GM23248 (cell line): Measurements from ENCODE around the gene BTBD3. TPM values are rescaled to one million over a fixed set of nuclear protein-coding genes. Genes with fewer than 3 reads are reported as not detected.

Experiments
- DNase-seq: peaks from one replicate; pipeline ENCODE4 v3.0.0-alpha.2; 2015
- H2AFZ ChIP-seq: fragments of 200-600 bp; sonication (generic); 2 replicates; pipeline ENCODE4 v1.6.1; 2016; ENCODE audit warnings: antibody characterized with exemption
- H3F3A ChIP-seq: fragments of 200-600 bp; sonication (generic); 2 replicates; pipeline ENCODE4 v1.6.1; 2016; ENCODE audit warnings: mild to moderate bottlenecking, antibody characterized with exemption, mixed run types; ENCODE audit not compliant: insufficient read depth
- H3K27ac ChIP-seq: fragments of 200-600 bp; sonication (generic); 2 replicates; pipeline ENCODE4 v1.5.1; 2016; ENCODE audit warnings: mild to moderate bottlenecking
- H3K27me3 ChIP-seq: fragments of 200-600 bp; sonication (generic); replicated peaks from 2 replicates; pipeline ENCODE4 v1.6.1; 2016; ENCODE audit warnings: mild to moderate bottlenecking; ENCODE audit not compliant: insufficient read depth
- H3K36me3 ChIP-seq: fragments of 200-600 bp; sonication (generic); 2 replicates; pipeline ENCODE4 v1.6.1; 2016; ENCODE audit warnings: low read depth, mild to moderate bottlenecking
- H3K4me1 ChIP-seq: fragments of 200-600 bp; sonication (generic); 2 replicates; pipeline ENCODE4 v1.6.1; 2016; ENCODE audit warnings: mild to moderate bottlenecking; ENCODE audit not compliant: insufficient read depth
- H3K4me2 ChIP-seq: fragments of 200-600 bp; sonication (generic); one replicate; pipeline ENCODE4 v1.6.1; 2016; ENCODE audit warnings: mild to moderate bottlenecking; ENCODE audit not compliant: unreplicated experiment
- H3K4me3 ChIP-seq: fragments of 200-600 bp; sonication (generic); 2 replicates; pipeline ENCODE4 v1.5.1; 2016; ENCODE audit warnings: mild to moderate bottlenecking
- H3K79me2 ChIP-seq: fragments of 200-600 bp; sonication (generic); 2 replicates; pipeline ENCODE4 v1.6.1; 2016; ENCODE audit warnings: mild to moderate bottlenecking; ENCODE audit not compliant: insufficient read depth
- H3K9ac ChIP-seq: fragments of 200-600 bp; sonication (generic); 2 replicates; pipeline ENCODE4 v1.6.1; 2016; ENCODE audit warnings: mild to moderate bottlenecking
- H3K9me2 ChIP-seq: fragments of 200-600 bp; sonication (generic); 2 replicates; pipeline ENCODE4 v1.6.1; 2016; ENCODE audit warnings: mixed run types, mild to moderate bottlenecking, moderate library complexity; ENCODE audit not compliant: insufficient read depth
- H3K9me3 ChIP-seq: fragments of 200-600 bp; sonication (generic); one replicate; pipeline ENCODE4 v1.6.1; 2017; ENCODE audit warnings: low read depth
- H4K20me1 ChIP-seq: fragments of 200-600 bp; sonication (generic); 2 replicates; pipeline ENCODE4 v1.6.0; 2016; ENCODE audit not compliant: insufficient read depth
- EZH2 ChIP-seq: fragments of 200-600 bp; sonication (generic); IDR thresholded peaks from 2 replicates; pipeline ENCODE4 v1.6.1; 2018; ENCODE audit warnings: antibody characterized with exemption, mild to moderate bottlenecking; ENCODE audit not compliant: insufficient read depth, poor library complexity, severe bottlenecking
- EZH2phosphoT487 ChIP-seq: fragments of 200-600 bp; sonication (generic); IDR thresholded peaks from 2 replicates; pipeline ENCODE4 v1.6.1; 2018; ENCODE audit warnings: antibody characterized with exemption, moderate library complexity, mild to moderate bottlenecking, low read depth; ENCODE audit not compliant: insufficient read depth
- WGBS, 2 experiments: methylation state at CpG; one replicate each; pipeline ENCODE4 v1.1.6; 2015 to 2017; ENCODE audit warnings: low lambda C conversion rate in 2 of 2, low coverage in 1 of 2; ENCODE audit errors: missing lambda C conversion rate in 2 of 2; 5-methylcytosine and 5-hydroxymethylcytosine counted together
- in situ Hi-C: fragments of 300-500 bp; cut with MboI; formaldehyde crosslinking; loops from 2 replicates; pipeline ENCODE4 v1.15.0; 2020
- polyA plus RNA-seq: library from polyadenylated mRNA; unstranded; fragments of >200 nt; fragmentation: Nextera tagmentation; extraction: Ambion mirVana; gene quantifications from 2 replicates; pipeline ENCODE4 v1.2.1, GENCODE V29; 2016
- total RNA-seq: library from RNA; depleted of rRNA; stranded (reverse); fragments of >200 nt; shearing (Covaris generic); gene quantifications from 2 replicates; pipeline ENCODE4 v1.2.3, GENCODE V29; 2014

Gene BTBD3
- total and polyA plus RNA-seq, 2 experiments from 2014 or later, result 12.5 to 30.5 TPM

- 19 to 29% methylated on average over 3 of the region's 3 CpGs for WGBS, 2 experiments
- TF ChIP-seq EZH2, result no peak
- no peak for TF ChIP-seq EZH2phosphoT487
- Histone ChIP-seq H2AFZ (no peak overlapping the region), H3K36me3 (no peaks in the 10 kb centered on the region), H3K27me3 (no peaks in the 10 kb centered on the region), H3K79me2 (peaks cover 80% of the 10 kb centered on the region), H3K4me2 (peak overlapping the region; percentile 60), H3K9me2 (no peaks in the 10 kb centered on the region), H3K4me1 (peaks cover 21% of the 10 kb centered on the region), H4K20me1 (no peaks in the 10 kb centered on the region), H3K9ac (no peak overlapping the region), H3F3A (peaks cover 27% of the 10 kb centered on the region), H3K9me3 (no peaks in the 10 kb centered on the region), H3K27ac (peak overlapping the region; percentile 55), H3K4me3 (0 out of 2 replicates have a peak overlapping the region, but pooled peaks have one; percentile 9)
- in situ Hi-C loops, result no loop called here
- DNase-seq, result peak; percentile 87
Measured at GRCh38 chr20:11901127-11901526, 16.6 kb upstream of the BTBD3 start.

- Histone ChIP-seq H3K9ac (no peak overlapping the region), H3K79me2 (peaks cover 79% of the 10 kb centered on the region), H3K36me3 (no peaks in the 10 kb centered on the region), H3K4me3 (peak overlapping the region; percentile 0; the same call in 1 of the 2 replicates), H3K27ac (peak overlapping the region; percentile 32), H3K4me2 (peak overlapping the region; percentile 45), H3F3A (peaks cover 27% of the 10 kb centered on the region), H4K20me1 (no peaks in the 10 kb centered on the region), H2AFZ (no peak overlapping the region), H3K4me1 (peaks cover 21% of the 10 kb centered on the region), H3K9me2 (no peaks in the 10 kb centered on the region), H3K9me3 (no peaks in the 10 kb centered on the region), H3K27me3 (no peaks in the 10 kb centered on the region)
- no peak for TF ChIP-seq EZH2
- TF ChIP-seq EZH2phosphoT487, result no peak
- in situ Hi-C loops, result no loop called here
- WGBS, 2 experiments, result 66 to 69% methylated on average over 2 of the region's 2 CpGs
- peak; percentile 53 for DNase-seq
Measured at GRCh38 chr20:11902285-11902697, 15.4 kb upstream of the BTBD3 start.

GRCh38 chr20:11905460-11906179 lies 12.1 kb upstream of the BTBD3 start:
- peaks cover 21% of the 10 kb centered on the region for H3K4me1 ChIP-seq
- in situ Hi-C loops, result no loop called here
- H2AFZ ChIP-seq, result no peak overlapping the region
- H4K20me1 ChIP-seq, result no peaks in the 10 kb centered on the region
- no peaks in the 10 kb centered on the region for H3K9me2 ChIP-seq
- no peak overlapping the region for H3K9ac ChIP-seq
- H3K27ac ChIP-seq, result no peak overlapping the region
- no peak overlapping the region for H3K4me3 ChIP-seq
- H3K9me3 ChIP-seq, result no peaks in the 10 kb centered on the region
- no peak for TF ChIP-seq EZH2
- no peak for TF ChIP-seq EZH2phosphoT487
- peak; percentile 3 for DNase-seq
- 84 to 85% methylated on average over 6 of the region's 6 CpGs for WGBS, 2 experiments
- H3K4me2 ChIP-seq, result no peak overlapping the region
- peaks cover 79% of the 10 kb centered on the region for H3K79me2 ChIP-seq
- peaks cover 27% of the 10 kb centered on the region for H3F3A ChIP-seq
- H3K36me3 ChIP-seq, result no peaks in the 10 kb centered on the region
- no peaks in the 10 kb centered on the region for H3K27me3 ChIP-seq

GRCh38 chr20:11906626-11907480 lies 10.8 kb upstream of the BTBD3 start:
- Histone ChIP-seq H3K4me1 (peaks cover 14% of the 10 kb centered on the region), H3K9ac (no peak overlapping the region), H3K36me3 (no peaks in the 10 kb centered on the region), H3K27ac (no peak overlapping the region), H3K9me3 (no peaks in the 10 kb centered on the region), H3K4me3 (no peak overlapping the region), H3K9me2 (no peaks in the 10 kb centered on the region), H3K4me2 (no peak overlapping the region), H3F3A (peaks cover 16% of the 10 kb centered on the region), H3K27me3 (no peaks in the 10 kb centered on the region), H4K20me1 (no peaks in the 10 kb centered on the region), H2AFZ (no peak overlapping the region), H3K79me2 (peaks cover 89% of the 10 kb centered on the region)
- in situ Hi-C loops, result no loop called here
- WGBS, 2 experiments, result 79 to 81% methylated on average over 4 of the region's 4 CpGs
- TF ChIP-seq EZH2phosphoT487 (no peak), EZH2 (no peak)
- no peak for DNase-seq
